ENCODE results near the gene PCGF6.

DNA sequence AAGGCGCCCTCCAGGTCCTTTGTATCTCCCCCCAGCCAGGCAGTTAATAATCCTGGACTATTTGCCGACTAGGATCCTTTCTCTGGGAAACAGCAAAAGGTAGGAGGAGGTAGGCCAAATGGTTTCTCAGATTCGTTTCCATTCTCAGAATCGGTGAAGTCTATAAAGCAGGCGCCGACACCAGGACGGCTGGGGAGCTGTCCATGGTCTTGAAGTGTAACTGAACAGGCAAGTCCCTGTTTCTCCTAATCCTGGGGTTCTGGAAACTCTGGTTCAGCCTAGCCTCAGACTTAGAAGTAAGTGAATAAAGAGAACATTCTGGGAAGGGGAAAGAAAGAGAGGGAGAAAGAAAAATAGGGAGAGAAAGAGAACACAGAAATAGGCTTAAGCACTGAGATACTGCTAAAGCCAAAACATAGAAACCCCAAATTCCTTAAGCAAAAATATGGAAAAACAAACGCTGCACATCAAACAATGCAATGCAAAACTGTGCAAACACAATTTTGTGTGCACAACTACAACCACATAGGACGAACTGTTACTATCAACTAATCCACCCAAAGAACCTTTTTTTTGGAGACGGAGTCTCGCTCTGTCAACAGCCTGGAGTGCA, 85.1 kb downstream of the PCGF6 start:
- no peak for TF ChIP-seq POLR2A (IDR thresholded peaks at IDR 0.05)
- TF ChIP-seq, protein P1, sequence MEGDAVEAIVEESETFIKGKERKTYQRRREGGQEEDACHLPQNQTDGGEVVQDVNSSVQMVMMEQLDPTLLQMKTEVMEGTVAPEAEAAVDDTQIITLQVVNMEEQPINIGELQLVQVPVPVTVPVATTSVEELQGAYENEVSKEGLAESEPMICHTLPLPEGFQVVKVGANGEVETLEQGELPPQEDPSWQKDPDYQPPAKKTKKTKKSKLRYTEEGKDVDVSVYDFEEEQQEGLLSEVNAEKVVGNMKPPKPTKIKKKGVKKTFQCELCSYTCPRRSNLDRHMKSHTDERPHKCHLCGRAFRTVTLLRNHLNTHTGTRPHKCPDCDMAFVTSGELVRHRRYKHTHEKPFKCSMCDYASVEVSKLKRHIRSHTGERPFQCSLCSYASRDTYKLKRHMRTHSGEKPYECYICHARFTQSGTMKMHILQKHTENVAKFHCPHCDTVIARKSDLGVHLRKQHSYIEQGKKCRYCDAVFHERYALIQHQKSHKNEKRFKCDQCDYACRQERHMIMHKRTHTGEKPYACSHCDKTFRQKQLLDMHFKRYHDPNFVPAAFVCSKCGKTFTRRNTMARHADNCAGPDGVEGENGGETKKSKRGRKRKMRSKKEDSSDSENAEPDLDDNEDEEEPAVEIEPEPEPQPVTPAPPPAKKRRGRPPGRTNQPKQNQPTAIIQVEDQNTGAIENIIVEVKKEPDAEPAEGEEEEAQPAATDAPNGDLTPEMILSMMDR (IDR thresholded peaks at IDR 0.05): no peak
